DND-41 (cell line): ENCODE measurements around the gene SPATA12.

Source experiments
- ATAC-seq: fragments of 200-7000 bp; cut with Tn5 transposase; 3 replicates; pipeline ENCODE4 v1.9.1; 2021; ENCODE audit warnings: low read depth; ENCODE audit not compliant: insufficient read depth
- DNase-seq: peaks from one replicate; pipeline ENCODE4 v3.0.0-alpha.2; 2020
- H2AFZ ChIP-seq: 2 replicates; pipeline ENCODE4 v1.6.0; 2012; ENCODE audit warnings: low read depth, low read length
- H3K27ac ChIP-seq: 2 replicates; pipeline ENCODE4 v1.5.1; 2012; ENCODE audit warnings: low read length, inconsistent platforms
- H3K27me3 ChIP-seq: fragments of 200-600 bp; sonication (generic); 2 replicates; pipeline ENCODE4 v1.6.0; 2012; ENCODE audit warnings: low read length, mild to moderate bottlenecking, inconsistent platforms; ENCODE audit not compliant: insufficient read depth, poor library complexity
- H3K36me3 ChIP-seq: 2 replicates; pipeline ENCODE4 v1.5.1; 2012; ENCODE audit warnings: low read length, inconsistent platforms; ENCODE audit not compliant: insufficient read depth
- H3K4me1 ChIP-seq: 2 replicates; pipeline ENCODE4 v1.5.1; 2012; ENCODE audit warnings: mild to moderate bottlenecking, low read length; ENCODE audit not compliant: insufficient read depth
- H3K4me2 ChIP-seq: 2 replicates; pipeline ENCODE4 v1.6.0; 2012; ENCODE audit warnings: mild to moderate bottlenecking, moderate library complexity, low read length, inconsistent platforms; ENCODE audit not compliant: insufficient read depth
- H3K4me3 ChIP-seq, 2 experiments: fragments of 200-600 bp in 1 of 2; shearing (Covaris generic) in 1 of 2; 2 replicates each; pipeline ENCODE4 v1.5.1; 2012 to 2016; ENCODE audit warnings: inconsistent platforms in 2 of 2, low read length in 2 of 2, mild to moderate bottlenecking in 2 of 2, low read depth in 1 of 2, moderate library complexity in 1 of 2
- H3K79me2 ChIP-seq: 2 replicates; pipeline ENCODE4 v1.6.0; 2012; ENCODE audit warnings: low read length, inconsistent platforms; ENCODE audit not compliant: insufficient read depth
- H3K9ac ChIP-seq: 2 replicates; pipeline ENCODE4 v1.6.0; 2012; ENCODE audit warnings: low read depth, mild to moderate bottlenecking, inconsistent platforms, low read length, moderate library complexity
- H3K9me3 ChIP-seq: 2 replicates; pipeline ENCODE4 v1.5.1; 2012; ENCODE audit warnings: low read length, moderate library complexity, mild to moderate bottlenecking, inconsistent platforms; ENCODE audit not compliant: insufficient read depth, severe bottlenecking
- H4K20me1 ChIP-seq: 2 replicates; pipeline ENCODE4 v1.6.0; 2012; ENCODE audit warnings: low read length; ENCODE audit not compliant: insufficient read depth
- EZH2 ChIP-seq: IDR thresholded peaks from 3 replicates; pipeline ENCODE4 v1.6.1; 2012; ENCODE audit warnings: borderline replicate concordance, low read depth, mild to moderate bottlenecking, moderate library complexity, low read length, inconsistent platforms; ENCODE audit not compliant: severe bottlenecking
- TF ChIP-seq, protein P1 (sequence below): IDR thresholded peaks from 2 replicates; pipeline ENCODE4 v1.5.1; 2012; ENCODE audit warnings: borderline replicate concordance, low read length, moderate library complexity, mild to moderate bottlenecking; ENCODE audit not compliant: poor library complexity, severe bottlenecking; ENCODE audit errors: extremely low read depth

The SPATA12 gene

DNA sequence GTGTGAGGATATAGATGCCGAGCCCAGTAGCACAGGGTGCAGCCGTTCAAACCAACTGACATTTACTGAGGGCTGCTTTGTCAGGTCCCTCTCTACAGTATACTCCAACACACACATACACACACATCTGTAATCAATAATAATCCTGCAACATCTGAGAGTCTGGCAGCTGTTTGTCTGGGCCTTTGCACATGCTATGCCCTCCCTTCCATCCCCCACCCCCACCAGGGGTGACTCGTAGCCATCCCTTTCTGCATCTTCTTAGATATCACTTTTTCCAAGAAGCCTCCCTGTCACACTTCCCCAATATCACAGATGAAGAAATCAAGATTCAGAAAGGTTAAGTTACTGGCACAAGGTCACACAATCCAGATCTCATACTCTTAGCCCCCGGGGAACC lies 13.7 kb downstream of the SPATA12 start:
- H3K79me2 ChIP-seq, result no peaks in the 10 kb centered on the region
- no peak for DNase-seq
- H3K4me3 ChIP-seq, result no peak overlapping the region
- no peak for ATAC-seq
- no peaks in the 10 kb centered on the region for H3K36me3 ChIP-seq
- H3K27me3 ChIP-seq, result peaks cover 34% of the 10 kb centered on the region
- H3K9me3 ChIP-seq, result no peaks in the 10 kb centered on the region
- H2AFZ ChIP-seq, result no peak overlapping the region
- H3K4me1 ChIP-seq, result no peaks in the 10 kb centered on the region
- no peak overlapping the region for H3K9ac ChIP-seq
- H3K27ac ChIP-seq, result no peak overlapping the region
- no peaks in the 10 kb centered on the region for H4K20me1 ChIP-seq
- no peak for TF ChIP-seq EZH2
- TF ChIP-seq, protein P1, sequence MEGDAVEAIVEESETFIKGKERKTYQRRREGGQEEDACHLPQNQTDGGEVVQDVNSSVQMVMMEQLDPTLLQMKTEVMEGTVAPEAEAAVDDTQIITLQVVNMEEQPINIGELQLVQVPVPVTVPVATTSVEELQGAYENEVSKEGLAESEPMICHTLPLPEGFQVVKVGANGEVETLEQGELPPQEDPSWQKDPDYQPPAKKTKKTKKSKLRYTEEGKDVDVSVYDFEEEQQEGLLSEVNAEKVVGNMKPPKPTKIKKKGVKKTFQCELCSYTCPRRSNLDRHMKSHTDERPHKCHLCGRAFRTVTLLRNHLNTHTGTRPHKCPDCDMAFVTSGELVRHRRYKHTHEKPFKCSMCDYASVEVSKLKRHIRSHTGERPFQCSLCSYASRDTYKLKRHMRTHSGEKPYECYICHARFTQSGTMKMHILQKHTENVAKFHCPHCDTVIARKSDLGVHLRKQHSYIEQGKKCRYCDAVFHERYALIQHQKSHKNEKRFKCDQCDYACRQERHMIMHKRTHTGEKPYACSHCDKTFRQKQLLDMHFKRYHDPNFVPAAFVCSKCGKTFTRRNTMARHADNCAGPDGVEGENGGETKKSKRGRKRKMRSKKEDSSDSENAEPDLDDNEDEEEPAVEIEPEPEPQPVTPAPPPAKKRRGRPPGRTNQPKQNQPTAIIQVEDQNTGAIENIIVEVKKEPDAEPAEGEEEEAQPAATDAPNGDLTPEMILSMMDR, result no peak
- no peak overlapping the region for H3K4me2 ChIP-seq

DNA sequence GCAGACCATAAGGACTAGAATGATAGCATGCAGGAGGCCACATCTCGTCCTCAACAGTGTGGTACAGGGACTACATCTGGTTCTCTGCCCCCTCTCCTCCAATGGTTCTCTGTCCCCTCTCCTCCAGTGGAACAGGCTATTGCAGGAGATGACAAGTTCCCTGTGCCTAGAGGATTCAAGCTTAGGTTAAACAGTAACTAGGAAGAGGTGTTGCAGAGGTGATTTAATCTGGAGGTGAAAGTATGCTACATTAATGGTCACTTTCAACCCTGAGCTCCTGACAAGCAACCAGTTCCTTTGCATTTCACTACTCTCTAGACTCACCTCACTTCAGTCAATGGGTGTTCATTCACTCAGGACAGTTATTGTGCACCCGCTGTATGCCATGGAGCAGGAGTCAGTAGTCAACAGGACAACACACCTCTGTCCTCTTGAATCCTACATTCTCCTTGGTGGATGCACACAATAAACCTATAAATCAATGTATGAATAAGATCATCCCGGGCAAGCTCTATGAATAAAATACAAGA lies 16.0 kb downstream of the SPATA12 start:
- peak; percentile 22 for TF ChIP-seq EZH2
- TF ChIP-seq, protein P1, result no peak
- ATAC-seq (no peak), DNase-seq (no peak)
- Histone ChIP-seq H4K20me1 (no peaks in the 10 kb centered on the region), H3K79me2 (no peaks in the 10 kb centered on the region), H3K4me3 (no peak overlapping the region), H3K9ac (no peak overlapping the region), H3K4me1 (no peaks in the 10 kb centered on the region), H3K36me3 (no peaks in the 10 kb centered on the region), H3K27me3 (peaks cover 34% of the 10 kb centered on the region), H3K4me2 (no peak overlapping the region), H2AFZ (no peak overlapping the region), H3K9me3 (no peaks in the 10 kb centered on the region), H3K27ac (no peak overlapping the region)

DNA sequence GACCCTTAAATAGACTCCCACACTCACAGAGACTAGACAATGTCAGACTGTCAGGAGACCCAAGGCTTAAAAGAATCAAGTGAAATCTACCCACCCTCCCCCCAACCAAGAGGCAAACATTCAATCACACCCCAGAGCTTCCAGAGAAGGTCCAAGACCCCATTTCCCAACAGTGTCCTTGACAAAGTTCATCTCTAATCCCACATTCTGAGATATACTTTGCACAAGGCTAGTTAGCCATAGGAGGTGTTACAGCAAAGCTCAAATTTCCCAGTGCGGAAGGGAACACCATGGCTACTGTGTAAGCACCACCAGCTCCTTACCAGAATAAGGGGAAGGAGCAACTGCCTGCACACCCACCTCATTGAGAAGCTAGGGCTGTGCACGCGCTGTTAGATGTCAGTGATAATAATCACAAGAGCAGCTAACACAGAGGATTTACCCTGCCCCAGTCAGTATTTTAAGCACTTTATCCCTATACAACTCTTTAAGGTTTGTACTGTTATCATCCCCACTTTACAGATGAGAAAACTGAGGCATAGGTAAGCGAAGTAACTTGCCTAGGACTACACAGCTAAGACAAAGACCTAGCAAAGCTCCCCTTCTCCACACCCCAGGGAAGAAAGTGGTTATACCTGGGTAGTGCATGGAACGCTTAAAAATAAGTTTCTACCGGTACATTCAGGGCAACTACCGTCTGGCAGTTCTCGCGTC lies 17.3 kb downstream of the SPATA12 start:
- no peaks in the 10 kb centered on the region for H3K79me2 ChIP-seq
- H3K9ac ChIP-seq, result no peak overlapping the region
- H2AFZ ChIP-seq, result no peak overlapping the region
- ATAC-seq, result no peak; the same call in 2 of the 3 replicates
- no peaks in the 10 kb centered on the region for H3K4me1 ChIP-seq
- no peaks in the 10 kb centered on the region for H4K20me1 ChIP-seq
- H3K36me3 ChIP-seq, result no peaks in the 10 kb centered on the region
- H3K27me3 ChIP-seq, result peaks cover 34% of the 10 kb centered on the region
- H3K4me2 ChIP-seq, result no peak overlapping the region
- no peak overlapping the region for H3K4me3 ChIP-seq
- TF ChIP-seq, protein P1, result no peak
- TF ChIP-seq EZH2, result no peak
- DNase-seq, result no peak
- no peaks in the 10 kb centered on the region for H3K9me3 ChIP-seq
- H3K27ac ChIP-seq, result no peak overlapping the region

DNA sequence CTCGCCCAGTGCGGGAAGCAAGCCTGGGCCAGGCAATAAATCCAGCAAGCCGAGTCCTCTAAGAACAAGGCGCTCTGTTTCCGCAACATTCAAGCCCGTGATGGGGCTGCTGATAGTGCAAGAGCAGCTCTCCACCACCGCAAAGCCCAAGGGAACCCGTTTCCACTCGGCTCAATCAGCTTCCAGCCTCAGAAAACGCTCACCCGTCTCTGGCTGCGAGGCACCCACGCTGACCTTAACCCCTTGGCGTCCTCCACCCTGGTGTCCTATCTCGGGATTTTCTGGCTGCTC lies 17.8 kb downstream of the SPATA12 start:
- ATAC-seq, result peak; percentile 74
- DNase-seq, result peak; percentile 48
- 0 out of 2 replicates have a peak overlapping the region, but pooled peaks have one; percentile 21 for H3K4me2 ChIP-seq
- no peak overlapping the region for H2AFZ ChIP-seq
- H3K27ac ChIP-seq, result no peak overlapping the region
- H3K36me3 ChIP-seq, result no peaks in the 10 kb centered on the region
- H3K9ac ChIP-seq, result no peak overlapping the region
- TF ChIP-seq, protein P1, result no peak
- TF ChIP-seq EZH2, result no peak
- H4K20me1 ChIP-seq, result no peaks in the 10 kb centered on the region
- no peaks in the 10 kb centered on the region for H3K4me1 ChIP-seq
- H3K9me3 ChIP-seq, result no peaks in the 10 kb centered on the region
- peaks cover 34% of the 10 kb centered on the region for H3K27me3 ChIP-seq
- no peak overlapping the region for H3K4me3 ChIP-seq
- no peaks in the 10 kb centered on the region for H3K79me2 ChIP-seq
